Measurements from ENCODE around the gene SLC23A2.

DNA sequence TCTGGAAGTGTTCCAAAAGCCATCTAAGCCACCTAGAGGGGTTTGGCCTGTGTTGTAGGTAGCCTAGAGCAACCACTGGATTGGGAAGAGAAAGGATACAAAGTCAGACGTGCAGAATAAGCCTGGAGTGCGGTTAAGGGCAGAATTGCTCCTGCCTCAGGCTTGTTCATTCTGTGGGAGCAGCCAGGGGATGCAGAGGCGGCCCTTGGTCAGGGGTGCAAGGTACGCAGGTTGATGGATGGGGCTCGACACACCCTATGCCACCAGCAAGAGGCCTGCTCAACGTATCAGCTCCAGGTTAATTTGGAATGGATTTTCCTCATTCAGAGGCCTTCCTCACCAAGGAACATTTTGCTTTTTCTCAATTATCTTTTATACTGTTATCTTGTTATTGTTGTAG is 129.8 kb downstream of the SLC23A2 start:
- TF ChIP-seq TEAD4 (IDR thresholded peaks at IDR 0.05; ENCODE audit: borderline replicate concordance, insufficient read depth) (no peak), ELF1 (IDR thresholded peaks at IDR 0.05) (no peak), POLR2AphosphoS5 (IDR thresholded peaks at IDR 0.05; ENCODE audit: low read depth, low read length) (no peak), SMC3 (IDR thresholded peaks at IDR 0.05; ENCODE audit: low read depth, low read length) (no peak), RCOR1 (IDR thresholded peaks at IDR 0.05; ENCODE audit: low read length) (no peak), YY1 (IDR thresholded peaks at IDR 0.05; ENCODE audit: low read depth) (no peak), MXI1 (IDR thresholded peaks at IDR 0.05; ENCODE audit: low read depth, low read length) (no peak)
- TF ChIP-seq, protein P1, sequence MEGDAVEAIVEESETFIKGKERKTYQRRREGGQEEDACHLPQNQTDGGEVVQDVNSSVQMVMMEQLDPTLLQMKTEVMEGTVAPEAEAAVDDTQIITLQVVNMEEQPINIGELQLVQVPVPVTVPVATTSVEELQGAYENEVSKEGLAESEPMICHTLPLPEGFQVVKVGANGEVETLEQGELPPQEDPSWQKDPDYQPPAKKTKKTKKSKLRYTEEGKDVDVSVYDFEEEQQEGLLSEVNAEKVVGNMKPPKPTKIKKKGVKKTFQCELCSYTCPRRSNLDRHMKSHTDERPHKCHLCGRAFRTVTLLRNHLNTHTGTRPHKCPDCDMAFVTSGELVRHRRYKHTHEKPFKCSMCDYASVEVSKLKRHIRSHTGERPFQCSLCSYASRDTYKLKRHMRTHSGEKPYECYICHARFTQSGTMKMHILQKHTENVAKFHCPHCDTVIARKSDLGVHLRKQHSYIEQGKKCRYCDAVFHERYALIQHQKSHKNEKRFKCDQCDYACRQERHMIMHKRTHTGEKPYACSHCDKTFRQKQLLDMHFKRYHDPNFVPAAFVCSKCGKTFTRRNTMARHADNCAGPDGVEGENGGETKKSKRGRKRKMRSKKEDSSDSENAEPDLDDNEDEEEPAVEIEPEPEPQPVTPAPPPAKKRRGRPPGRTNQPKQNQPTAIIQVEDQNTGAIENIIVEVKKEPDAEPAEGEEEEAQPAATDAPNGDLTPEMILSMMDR (IDR thresholded peaks at IDR 0.05): no peak
- TF ChIP-seq, protein P2, sequence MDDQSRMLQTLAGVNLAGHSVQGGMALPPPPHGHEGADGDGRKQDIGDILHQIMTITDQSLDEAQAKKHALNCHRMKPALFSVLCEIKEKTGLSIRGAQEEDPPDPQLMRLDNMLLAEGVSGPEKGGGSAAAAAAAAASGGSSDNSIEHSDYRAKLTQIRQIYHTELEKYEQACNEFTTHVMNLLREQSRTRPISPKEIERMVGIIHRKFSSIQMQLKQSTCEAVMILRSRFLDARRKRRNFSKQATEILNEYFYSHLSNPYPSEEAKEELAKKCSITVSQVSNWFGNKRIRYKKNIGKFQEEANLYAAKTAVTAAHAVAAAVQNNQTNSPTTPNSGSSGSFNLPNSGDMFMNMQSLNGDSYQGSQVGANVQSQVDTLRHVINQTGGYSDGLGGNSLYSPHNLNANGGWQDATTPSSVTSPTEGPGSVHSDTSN (IDR thresholded peaks at IDR 0.05): no peak
